Calu3 (cell line): ENCODE measurements around the gene TGFBR1. TPM values are rescaled to one million over a fixed set of nuclear protein-coding genes. Genes with fewer than 3 reads are reported as not detected.

Source experiments
- BruUV-seq: library from RNA; stranded (reverse); fragments of 400-500 nt; replicated peaks from 2 replicates; lab custom pipeline; 2021; lab: Mats Ljungman, UMichigan
- CTCF ChIA-PET: fragments of 300-600 bp; sonication (Branson Sonifier 250); formaldehyde crosslinking; loops from one replicate; lab custom pipeline; 2022; ENCODE audit warnings: antibody characterized with exemption; lab: Charles Lee
- DNase-seq: peaks from one replicate; pipeline ENCODE4 v3.0.0; 2022
- H3K27ac Mint-ChIP-seq: one replicate; pipeline ENCODE4 v1.8.0; 2022; ENCODE audit warnings: mixed read lengths; ENCODE audit not compliant: unreplicated experiment
- H3K27me3 Mint-ChIP-seq: one replicate; pipeline ENCODE4 v1.8.0; 2022; ENCODE audit warnings: mixed read lengths; ENCODE audit not compliant: unreplicated experiment
- H3K36me3 Mint-ChIP-seq: one replicate; pipeline ENCODE4 v1.8.0; 2022; ENCODE audit warnings: mild to moderate bottlenecking, moderate library complexity, mixed read lengths; ENCODE audit not compliant: insufficient read depth, unreplicated experiment
- H3K4me1 Mint-ChIP-seq: one replicate; pipeline ENCODE4 v1.8.0; 2022; ENCODE audit warnings: mild to moderate bottlenecking, low read depth, mixed read lengths; ENCODE audit not compliant: unreplicated experiment
- H3K4me3 Mint-ChIP-seq: one replicate; pipeline ENCODE4 v1.8.0; 2022; ENCODE audit warnings: mild to moderate bottlenecking, low read depth, moderate library complexity, mixed read lengths; ENCODE audit not compliant: unreplicated experiment
- H3K9me3 Mint-ChIP-seq: one replicate; pipeline ENCODE4 v1.8.0; 2022; ENCODE audit warnings: low read depth, mixed read lengths; ENCODE audit not compliant: unreplicated experiment
- CTCF ChIP-seq: fragments of 200-600 bp; IDR thresholded peaks from one replicate; pipeline ENCODE4 v1.8.0; 2022; ENCODE audit warnings: antibody characterized with exemption; ENCODE audit not compliant: unreplicated experiment
- intact Hi-C: fragments of 100-400 bp; cut with micrococcal nuclease; formaldehyde crosslinking; loops from one replicate; pipeline ENCODE4 v1.10.0; 2022; ENCODE audit not compliant: unreplicated experiment
- total RNA-seq: library from RNA; stranded (reverse); gene quantifications from 2 replicates; pipeline ENCODE4 v1.2.3, GENCODE V29; 2022

The TGFBR1 gene
- total RNA-seq, 1 experiment from 2014 or later: 22.6 TPM

GRCh38 chr9:99116003-99116411, 11.1 kb downstream of the TGFBR1 start:
- CTCF ChIA-PET: no interaction called here
- Mint-ChIP-seq H3K36me3 (no peaks in the 10 kb centered on the region), H3K27ac (no peak overlapping the region), H3K9me3 (no peaks in the 10 kb centered on the region), H3K4me1 (peaks cover 11% of the 10 kb centered on the region), H3K4me3 (no peak overlapping the region), H3K27me3 (no peaks in the 10 kb centered on the region)
- intact Hi-C loops: no loop called here
- no peak for TF ChIP-seq CTCF
- no TSS peak for BruUV-seq
- no peak for DNase-seq

- intact Hi-C loops: no loop called here
- no peak overlapping the region for H3K27ac Mint-ChIP-seq
- CTCF ChIA-PET: no interaction called here
- no peak overlapping the region for H3K4me3 Mint-ChIP-seq
- no peaks in the 10 kb centered on the region for H3K36me3 Mint-ChIP-seq
- no peak for DNase-seq
- no peaks in the 10 kb centered on the region for H3K9me3 Mint-ChIP-seq
- no peaks in the 10 kb centered on the region for H3K27me3 Mint-ChIP-seq
- no TSS peak for BruUV-seq
- TF ChIP-seq CTCF: no peak
- H3K4me1 Mint-ChIP-seq: peaks cover 20% of the 10 kb centered on the region
These were observed 14.0 kb downstream of the TGFBR1 start for GRCh38 chr9:99118782-99119466.

GRCh38 chr9:99119976-99120655, 15.2 kb downstream of the TGFBR1 start:
- no peak for DNase-seq
- no peak for TF ChIP-seq CTCF
- intact Hi-C loops: no loop called here
- Mint-ChIP-seq H3K4me1 (peaks cover 20% of the 10 kb centered on the region), H3K36me3 (no peaks in the 10 kb centered on the region), H3K9me3 (no peaks in the 10 kb centered on the region), H3K4me3 (no peak overlapping the region), H3K27ac (no peak overlapping the region), H3K27me3 (no peaks in the 10 kb centered on the region)
- no TSS peak for BruUV-seq
- CTCF ChIA-PET: interaction anchor here (0.6 kb wide), 1 partner anchor 705 kb away, joined by 3 read pairs; no protein-coding TSS in a partner anchor

- Mint-ChIP-seq H3K27me3 (no peaks in the 10 kb centered on the region), H3K4me1 (peaks cover 20% of the 10 kb centered on the region), H3K27ac (no peak overlapping the region), H3K9me3 (no peaks in the 10 kb centered on the region), H3K4me3 (no peak overlapping the region), H3K36me3 (no peaks in the 10 kb centered on the region)
- CTCF ChIA-PET: no interaction called here
- intact Hi-C loops: no loop called here
- no TSS peak for BruUV-seq
- no peak for TF ChIP-seq CTCF
- DNase-seq: no peak
These were observed 16.7 kb downstream of the TGFBR1 start for GRCh38 chr9:99121604-99122003.
